CD14-positive monocyte (primary cell): ENCODE measurements around the gene TCIRG1. TPM values are rescaled to one million over a fixed set of nuclear protein-coding genes. Genes with fewer than 3 reads are reported as not detected.
"Not testable (repeated sequence)": the region's sequence is repeated elsewhere in the genome, so short reads cannot be mapped to it uniquely, and the experiment has no call there.

Experiments used
- DNase-seq, 3 donors: peaks; one replicate each; pipeline ENCODE4 v3.0.0-alpha.2; 2011 to 2022
- H2AFZ ChIP-seq: 2 replicates; pipeline ENCODE4 v1.6.0; 2012; ENCODE audit warnings: mild to moderate bottlenecking, low read depth, low read length, inconsistent platforms; ENCODE audit not compliant: insufficient read depth, poor library complexity, severe bottlenecking
- H3K27ac ChIP-seq, 2 donors: 1 replicate in 1 of 2; 2 replicates in 1 of 2; pipeline ENCODE4 v1.5.1; 2012 to 2013; ENCODE audit warnings: low read length in 2 of 2, control low read depth in 1 of 2, inconsistent platforms in 1 of 2, low read depth in 1 of 2, mild to moderate bottlenecking in 1 of 2
- H3K27me3 ChIP-seq, 2 donors: one replicate each; pipeline versions ENCODE4 v1.6.0 to v1.6.1; 2011 to 2013; ENCODE audit warnings: low read length in 2 of 2; ENCODE audit not compliant: control insufficient read depth in 2 of 2, insufficient read depth in 2 of 2
- H3K36me3 ChIP-seq, 2 donors: replicated peaks in 1 of 2; 1 replicate in 1 of 2; 2 replicates in 1 of 2; pipeline versions ENCODE4 v1.5.1 to v1.6.1; 2012 to 2013; ENCODE audit warnings: low read length in 2 of 2, control low read depth in 1 of 2, inconsistent platforms in 1 of 2, mild to moderate bottlenecking in 1 of 2; ENCODE audit not compliant: insufficient read depth in 2 of 2, control insufficient read depth in 1 of 2
- H3K4me1 ChIP-seq, 2 donors: 1 replicate in 1 of 2; 2 replicates in 1 of 2; pipeline versions ENCODE4 v1.5.1 to v1.6.1; 2012 to 2013; ENCODE audit warnings: low read length in 2 of 2, control low read depth in 1 of 2, inconsistent platforms in 1 of 2, mild to moderate bottlenecking in 1 of 2, moderate library complexity in 1 of 2; ENCODE audit not compliant: insufficient read depth in 2 of 2, control insufficient read depth in 1 of 2
- H3K4me2 ChIP-seq: replicated peaks from 2 replicates; pipeline ENCODE3; 2012; ENCODE audit warnings: low read length, moderate library complexity, mild to moderate bottlenecking; ENCODE audit not compliant: poor library complexity, severe bottlenecking; ENCODE audit errors: extremely low read depth
- H3K4me3 ChIP-seq, 3 experiments: fragments of 200-600 bp in 1 of 3; sonication (generic) in 1 of 3; replicated peaks in 1 of 3; 1 replicate in 2 of 3; 2 replicates in 1 of 3; pipeline ENCODE4 v1.5.1; 2011 to 2013; ENCODE audit warnings: low read length in 3 of 3, mild to moderate bottlenecking in 3 of 3, control low read depth in 2 of 3, low read depth in 2 of 3, inconsistent platforms in 1 of 3, moderate library complexity in 1 of 3
- H3K79me2 ChIP-seq: 2 replicates; pipeline ENCODE4 v1.6.0; 2012; ENCODE audit warnings: mild to moderate bottlenecking, control low read depth, inconsistent platforms, low read length, moderate library complexity; ENCODE audit not compliant: insufficient read depth
- H3K9ac ChIP-seq: 2 replicates; pipeline ENCODE4 v1.6.0; 2017; ENCODE audit warnings: low read length, mild to moderate bottlenecking; ENCODE audit not compliant: insufficient read depth, poor library complexity, severe bottlenecking
- H3K9me3 ChIP-seq, 2 donors: replicated peaks in 1 of 2; 1 replicate in 1 of 2; 2 replicates in 1 of 2; pipeline versions ENCODE4 v1.5.1 to v1.6.1; 2012 to 2013; ENCODE audit warnings: low read length in 2 of 2, control low read depth in 1 of 2; ENCODE audit not compliant: control insufficient read depth in 1 of 2, insufficient read depth in 1 of 2
- H4K20me1 ChIP-seq: 2 replicates; pipeline ENCODE4 v1.6.0; 2012; ENCODE audit warnings: mild to moderate bottlenecking, low read length, control low read depth, moderate library complexity; ENCODE audit not compliant: insufficient read depth
- H3K27ac Mint-ChIP-seq, 7 donors: one replicate each; pipeline ENCODE4 v1.8.0; 2020; ENCODE audit warnings: mild to moderate bottlenecking in 7 of 7, mixed read lengths in 7 of 7, moderate library complexity in 6 of 7, inconsistent platforms in 2 of 7
- H3K27me3 Mint-ChIP-seq, 3 donors: one replicate each; pipeline ENCODE4 v1.8.0; 2021 to 2022; ENCODE audit warnings: low read depth in 3 of 3, mild to moderate bottlenecking in 3 of 3, mixed read lengths in 3 of 3, moderate library complexity in 3 of 3, inconsistent platforms in 1 of 3
- H3K36me3 Mint-ChIP-seq, 2 donors: one replicate each; pipeline ENCODE4 v1.8.0; 2020; ENCODE audit warnings: mixed read lengths in 2 of 2, inconsistent platforms in 1 of 2, mild to moderate bottlenecking in 1 of 2
- H3K4me1 Mint-ChIP-seq: one replicate; pipeline ENCODE4 v1.8.0; 2020; ENCODE audit warnings: mild to moderate bottlenecking, mixed read lengths
- H3K4me3 Mint-ChIP-seq, 2 donors: one replicate each; pipeline ENCODE4 v1.8.0; 2020; ENCODE audit warnings: mild to moderate bottlenecking in 2 of 2, mixed read lengths in 2 of 2, moderate library complexity in 1 of 2
- H3K9me3 Mint-ChIP-seq, 7 donors: one replicate each; pipeline ENCODE4 v1.8.0; 2020 to 2022; ENCODE audit warnings: mixed read lengths in 7 of 7, mild to moderate bottlenecking in 6 of 7, moderate library complexity in 6 of 7, inconsistent platforms in 2 of 7
- CTCF ChIP-seq: fragments of 200-600 bp; IDR thresholded peaks from one replicate; pipeline ENCODE4 v1.8.0; 2022; ENCODE audit warnings: antibody characterized with exemption, mild to moderate bottlenecking
- WGBS: methylation state at CpG from one replicate; pipeline ENCODE4 v1.1.5; 2013; ENCODE audit warnings: missing lambda C conversion rate; ENCODE audit not compliant: insufficient coverage; 5-methylcytosine and 5-hydroxymethylcytosine counted together
- intact Hi-C, 2 donors: fragments of 100-400 bp; cut with micrococcal nuclease; formaldehyde crosslinking; loops; one replicate each; pipeline versions ENCODE4 v1.15.0 to v1.15.1; 2023
- polyA plus RNA-seq, 3 donors: library from polyadenylated mRNA; depleted of rRNA in 1 of 3; unstranded in 2 of 3; stranded (reverse) in 1 of 3; fragments of 300-500 nt in 2 of 3; fragments of >200 nt in 1 of 3; fragmentation: Illumina TruSeq in 2 of 3; gene quantifications; 1 replicate in 2 of 3; 2 replicates in 1 of 3; pipeline ENCODE4 v1.2.3, GENCODE V29; 2012 to 2021

Gene TCIRG1
- polyA plus RNA-seq, 3 donors, result 197 to 1,286 (median 225) TPM

GRCh38 chr11:67995579-67995978, 43.2 kb upstream of the TCIRG1 start:
- WGBS, result 92% methylated on average over 4 of the region's 14 CpGs
- H2AFZ ChIP-seq, H3K27me3 Mint-ChIP-seq, H3K9ac ChIP-seq, H3K27ac Mint-ChIP-seq, H3K9me3 Mint-ChIP-seq, H3K4me2 ChIP-seq, H3K27me3 ChIP-seq, H3K9me3 ChIP-seq, DNase-seq, intact Hi-C loops, H3K4me3 ChIP-seq, H3K4me3 Mint-ChIP-seq, H3K27ac ChIP-seq: not testable (repeated sequence)
- Mint-ChIP-seq H3K36me3 (peaks cover 44 to 74% of the 10 kb centered on the region in 2 donors), H3K4me1 (peaks cover 48% of the 10 kb centered on the region)
- Histone ChIP-seq H4K20me1 (peaks cover 82% of the 10 kb centered on the region), H3K4me1 (peaks cover 34 to 47% of the 10 kb centered on the region in 2 donors), H3K36me3 (peaks cover 46 to 68% of the 10 kb centered on the region in 2 donors), H3K79me2 (peaks cover 27% of the 10 kb centered on the region)

- H3K9me3 ChIP-seq, result no peaks in the 10 kb centered on the region
- H2AFZ ChIP-seq, result no peak overlapping the region
- peaks cover 0 to 3% (median 0%) of the 10 kb centered on the region in 7 donors for H3K9me3 Mint-ChIP-seq
- no peak overlapping the region for H3K4me3 ChIP-seq
- peaks cover 31% of the 10 kb centered on the region for H3K79me2 ChIP-seq
- H3K27ac ChIP-seq, result no peak overlapping the region
- peaks cover 46% of the 10 kb centered on the region for H3K4me1 Mint-ChIP-seq
- WGBS, result 100% methylated on average over 1 of the region's 13 CpGs
- no peak for DNase-seq
- peaks cover 44 to 77% of the 10 kb centered on the region in 2 donors for H3K36me3 Mint-ChIP-seq
- intact Hi-C loops, result no loop called here
- peaks cover 47 to 71% of the 10 kb centered on the region in 2 donors for H3K36me3 ChIP-seq
- no peaks in the 10 kb centered on the region for H3K27me3 ChIP-seq
- H3K27ac Mint-ChIP-seq, result peak overlapping the region in 1 of 7 donors; percentile 30
- H3K4me3 Mint-ChIP-seq, result no peak overlapping the region
- H3K4me1 ChIP-seq, result peaks cover 34 to 52% of the 10 kb centered on the region in 2 donors
- no peak for TF ChIP-seq CTCF
- H3K27me3 Mint-ChIP-seq, result peaks cover 0 to 3% (median 3%) of the 10 kb centered on the region in 3 donors
- no peak overlapping the region for H3K4me2 ChIP-seq
- H4K20me1 ChIP-seq, result peaks cover 86% of the 10 kb centered on the region
- H3K9ac ChIP-seq, result no peak overlapping the region
Measured at GRCh38 chr11:67996051-67996450, 42.8 kb upstream of the TCIRG1 start.
